Thyroid gland (tissue), 4 donors: ENCODE results near the gene SLC9C1. TPM values are rescaled to one million over a fixed set of nuclear protein-coding genes. Genes with fewer than 3 reads are reported as not detected.

Experiments used
- DNase-seq, 2 donors: peaks; one replicate each; pipeline ENCODE4 v3.0.0-alpha.2; 2019
- H3K27ac ChIP-seq, 3 donors: fragments of 200-600 bp; sonication (generic); 1 replicate in 2 of 3; 2 replicates in 1 of 3; pipeline ENCODE4 v1.5.1; 2016 to 2019; ENCODE audit warnings: mild to moderate bottlenecking in 1 of 3, moderate library complexity in 1 of 3
- H3K27me3 ChIP-seq: fragments of 200-600 bp; sonication (generic); one replicate; pipeline ENCODE4 v1.5.1; 2019
- H3K36me3 ChIP-seq, 2 donors: fragments of 200-600 bp; sonication (generic); one replicate each; pipeline ENCODE4 v1.5.1; 2016 to 2019
- H3K4me1 ChIP-seq, 2 donors: fragments of 200-600 bp; sonication (generic); one replicate each; pipeline ENCODE4 v1.5.1; 2017 to 2019
- H3K4me3 ChIP-seq, 3 donors: fragments of 200-600 bp; sonication (generic); replicated peaks in 1 of 3; 1 replicate in 2 of 3; 2 replicates in 1 of 3; pipeline ENCODE4 v1.5.1; 2016; ENCODE audit warnings: mild to moderate bottlenecking in 1 of 3
- H3K9me3 ChIP-seq: fragments of 200-600 bp; sonication (generic); one replicate; pipeline ENCODE4 v1.5.1; 2017
- POLR2A ChIP-seq, 2 donors: fragments of 450-650 bp; IDR thresholded peaks; one replicate each; pipeline ENCODE4 v1.6.1; 2017; ENCODE audit warnings: antibody characterized with exemption in 2 of 2, mild to moderate bottlenecking in 2 of 2, moderate library complexity in 1 of 2
- WGBS, 2 donors: methylation state at CpG; one replicate each; pipeline ENCODE4 v1.1.5; 2017; 5-methylcytosine and 5-hydroxymethylcytosine counted together
- intact Hi-C: fragments of 100-400 bp; cut with DNase I; formaldehyde crosslinking; loops from one replicate; pipeline ENCODE4 v1.15.1; 2023
- total RNA-seq, 4 donors: library from RNA; depleted of rRNA; stranded (reverse); fragments of >200 nt; gene quantifications; one replicate each; pipeline ENCODE4 v1.2.3, GENCODE V29; 2016
- TF ChIP-seq, protein P1 (sequence below), 6 experiments: fragments of 200-600 bp in 3 of 6; fragments of 450-650 bp in 3 of 6; sonication (generic) in 3 of 6; IDR thresholded peaks; one replicate each; pipeline ENCODE4 v1.5.1; 2016 to 2019; ENCODE audit warnings: antibody characterized with exemption in 6 of 6, mild to moderate bottlenecking in 2 of 6, inconsistent platforms in 1 of 6, moderate library complexity in 1 of 6

Gene SLC9C1
- total RNA-seq, 4 donors from 2014 or later: 0.11 TPM; not detected in 3

DNA sequence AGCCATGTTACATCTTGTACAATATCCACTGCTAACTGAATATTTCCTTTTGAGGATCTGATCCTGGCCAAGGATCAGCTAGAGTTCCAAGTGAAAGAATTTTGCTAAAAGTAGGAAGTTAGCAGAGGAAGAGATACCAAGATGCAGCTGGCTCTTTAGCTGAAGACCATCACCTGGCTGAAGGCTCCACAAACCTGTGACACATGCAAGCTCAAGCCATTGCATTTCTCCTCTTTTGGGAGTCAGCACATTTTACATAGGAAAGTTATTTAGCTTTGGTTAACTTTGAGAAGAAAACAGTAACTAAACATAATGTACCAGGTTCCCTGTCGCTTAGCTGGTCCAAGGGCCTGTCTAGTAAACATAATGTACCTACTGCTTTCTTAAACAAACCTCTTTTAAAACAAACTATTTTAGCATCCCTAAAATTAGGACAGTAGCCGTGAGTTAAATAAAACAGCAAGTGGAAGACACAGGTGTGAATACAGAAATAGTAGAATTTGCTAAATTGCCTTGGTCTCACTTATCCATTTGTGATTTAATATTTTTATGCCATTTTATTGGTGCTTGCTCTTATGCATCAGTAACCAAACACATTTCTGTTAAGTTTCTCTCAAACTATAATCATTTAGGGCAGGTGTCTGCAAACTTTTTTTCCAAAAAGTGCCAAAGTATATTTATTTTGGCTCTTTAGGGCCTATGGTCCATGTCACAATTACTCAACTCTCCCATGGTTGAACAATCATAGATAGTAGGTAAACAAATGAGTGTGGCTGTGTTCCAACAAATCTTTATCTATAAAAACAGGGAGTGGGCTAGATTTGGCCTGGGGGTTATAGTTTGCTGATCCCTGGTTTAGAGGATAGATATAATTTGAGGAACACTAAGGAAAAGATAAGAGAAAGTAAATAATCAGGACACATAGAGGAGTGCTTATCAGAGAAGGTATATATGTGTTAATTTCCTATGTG, 172.2 kb downstream of the SLC9C1 start:
- WGBS, 2 donors: 97 to 98% methylated on average over 2 of the region's 2 CpGs
- no peak overlapping the region for H3K4me3 ChIP-seq
- H3K36me3 ChIP-seq: peaks cover 0 to 3% of the 10 kb centered on the region in 2 donors
- no peak for TF ChIP-seq POLR2A (IDR thresholded peaks at IDR 0.05)
- TF ChIP-seq, protein P1, sequence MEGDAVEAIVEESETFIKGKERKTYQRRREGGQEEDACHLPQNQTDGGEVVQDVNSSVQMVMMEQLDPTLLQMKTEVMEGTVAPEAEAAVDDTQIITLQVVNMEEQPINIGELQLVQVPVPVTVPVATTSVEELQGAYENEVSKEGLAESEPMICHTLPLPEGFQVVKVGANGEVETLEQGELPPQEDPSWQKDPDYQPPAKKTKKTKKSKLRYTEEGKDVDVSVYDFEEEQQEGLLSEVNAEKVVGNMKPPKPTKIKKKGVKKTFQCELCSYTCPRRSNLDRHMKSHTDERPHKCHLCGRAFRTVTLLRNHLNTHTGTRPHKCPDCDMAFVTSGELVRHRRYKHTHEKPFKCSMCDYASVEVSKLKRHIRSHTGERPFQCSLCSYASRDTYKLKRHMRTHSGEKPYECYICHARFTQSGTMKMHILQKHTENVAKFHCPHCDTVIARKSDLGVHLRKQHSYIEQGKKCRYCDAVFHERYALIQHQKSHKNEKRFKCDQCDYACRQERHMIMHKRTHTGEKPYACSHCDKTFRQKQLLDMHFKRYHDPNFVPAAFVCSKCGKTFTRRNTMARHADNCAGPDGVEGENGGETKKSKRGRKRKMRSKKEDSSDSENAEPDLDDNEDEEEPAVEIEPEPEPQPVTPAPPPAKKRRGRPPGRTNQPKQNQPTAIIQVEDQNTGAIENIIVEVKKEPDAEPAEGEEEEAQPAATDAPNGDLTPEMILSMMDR (IDR thresholded peaks at IDR 0.05): no peak
- H3K27me3 ChIP-seq: no peaks in the 10 kb centered on the region
- H3K4me1 ChIP-seq: peaks cover 0 to 15% of the 10 kb centered on the region in 2 donors
- no peaks in the 10 kb centered on the region for H3K9me3 ChIP-seq
- no peak overlapping the region for H3K27ac ChIP-seq
- DNase-seq: no peak
- intact Hi-C loops: no loop called here

DNA sequence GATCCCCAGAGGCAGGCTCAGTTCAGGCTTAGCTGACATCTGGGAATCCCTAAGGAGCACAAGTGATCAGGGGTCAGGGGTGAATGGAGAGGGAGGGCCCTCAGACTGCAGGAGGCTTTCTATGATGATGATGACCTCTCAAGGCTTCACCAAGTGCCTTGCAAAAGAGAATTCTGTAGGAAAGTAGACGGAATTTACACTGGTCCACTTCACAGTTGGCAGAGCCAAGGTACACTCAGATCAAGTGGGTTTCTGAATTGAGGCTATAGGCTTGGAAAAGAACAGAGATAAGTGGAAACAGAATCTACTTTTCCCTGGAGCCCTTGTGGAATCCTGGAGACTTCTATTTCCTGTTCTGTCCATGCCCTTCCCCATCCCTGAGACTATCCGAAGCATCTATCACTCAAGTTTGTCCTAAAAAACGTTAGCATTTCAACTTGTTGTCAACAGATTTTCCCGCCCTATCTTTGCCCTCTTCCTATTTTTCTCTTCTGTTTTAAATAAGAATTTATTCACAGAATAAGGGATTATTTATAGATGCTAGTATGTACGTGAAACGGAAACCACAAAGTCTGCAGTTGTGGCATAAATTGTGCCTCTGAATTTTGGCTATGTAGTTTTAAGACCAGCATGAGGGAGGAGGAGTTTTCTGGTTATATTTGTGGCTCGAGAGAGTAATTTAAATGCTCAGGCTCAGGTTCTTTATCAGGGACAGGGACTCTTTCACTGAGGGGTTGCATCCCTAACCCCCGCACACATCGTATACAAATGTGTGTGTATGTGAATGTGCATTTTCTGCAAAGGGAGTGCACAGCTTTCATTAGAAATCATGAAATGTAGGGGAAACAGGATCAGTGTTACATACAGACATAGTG, 173.8 kb downstream of the SLC9C1 start:
- H3K4me1 ChIP-seq: peaks cover 0 to 15% of the 10 kb centered on the region in 2 donors
- peaks cover 0 to 5% of the 10 kb centered on the region in 2 donors for H3K36me3 ChIP-seq
- H3K27me3 ChIP-seq: no peaks in the 10 kb centered on the region
- H3K27ac ChIP-seq: no peak overlapping the region
- no peak overlapping the region for H3K4me3 ChIP-seq
- WGBS, 2 donors: 74 to 76% methylated on average over 9 of the region's 9 CpGs
- H3K9me3 ChIP-seq: no peaks in the 10 kb centered on the region
- DNase-seq: no peak
- TF ChIP-seq, protein P1 (IDR thresholded peaks at IDR 0.05): no peak
- TF ChIP-seq POLR2A (IDR thresholded peaks at IDR 0.05): no peak
- intact Hi-C loops: loop anchor here (10.0 kb wide), 1 partner anchor 405 kb away; no protein-coding TSS in a partner anchor

DNA sequence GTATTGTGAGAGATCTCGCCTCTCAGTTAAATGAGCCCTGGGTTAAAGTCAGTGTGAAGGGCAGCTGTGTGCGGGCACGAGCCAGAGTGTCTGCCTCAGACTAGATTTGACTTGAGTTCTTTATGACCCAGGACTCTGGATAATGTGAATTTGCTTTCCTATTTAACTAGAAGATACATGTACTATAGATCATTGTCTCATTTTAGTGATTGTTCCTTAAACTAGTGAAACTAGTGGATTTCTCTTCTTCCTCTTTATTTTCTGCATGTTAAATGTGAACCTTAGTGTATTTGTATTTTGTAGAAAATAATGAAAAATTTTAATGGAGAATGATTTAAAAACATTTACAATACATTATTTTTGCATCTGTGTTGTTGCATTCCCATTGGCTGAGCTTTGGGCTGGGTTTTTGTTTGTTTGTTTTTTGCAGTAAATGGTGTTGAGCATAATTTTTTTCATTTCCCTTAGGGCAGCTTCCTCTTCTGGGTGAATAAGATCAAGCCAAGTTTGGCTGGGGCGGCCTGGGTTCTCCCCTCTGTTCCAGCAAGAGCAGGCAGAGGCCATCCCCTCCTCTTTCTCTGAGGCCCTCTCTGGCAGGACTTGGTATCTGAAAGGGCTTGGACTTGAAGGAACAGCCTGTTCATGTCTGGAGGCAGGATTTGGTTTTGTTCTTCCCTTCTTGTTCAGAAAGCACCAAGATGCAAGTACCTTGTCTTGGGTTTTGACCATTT, 176.0 kb downstream of the SLC9C1 start:
- no peak overlapping the region for H3K4me3 ChIP-seq
- intact Hi-C loops: loop anchor here (10.0 kb wide), 1 partner anchor 407 kb away; no protein-coding TSS in a partner anchor
- H3K27me3 ChIP-seq: no peaks in the 10 kb centered on the region
- DNase-seq: no peak
- peaks cover 0 to 5% of the 10 kb centered on the region in 2 donors for H3K36me3 ChIP-seq
- peaks cover 0 to 15% of the 10 kb centered on the region in 2 donors for H3K4me1 ChIP-seq
- WGBS, 2 donors: 91 to 93% methylated on average over 4 of the region's 4 CpGs
- H3K9me3 ChIP-seq: no peaks in the 10 kb centered on the region
- TF ChIP-seq, protein P1 (IDR thresholded peaks at IDR 0.05): no peak
- TF ChIP-seq POLR2A (IDR thresholded peaks at IDR 0.05): no peak
- no peak overlapping the region for H3K27ac ChIP-seq

DNA sequence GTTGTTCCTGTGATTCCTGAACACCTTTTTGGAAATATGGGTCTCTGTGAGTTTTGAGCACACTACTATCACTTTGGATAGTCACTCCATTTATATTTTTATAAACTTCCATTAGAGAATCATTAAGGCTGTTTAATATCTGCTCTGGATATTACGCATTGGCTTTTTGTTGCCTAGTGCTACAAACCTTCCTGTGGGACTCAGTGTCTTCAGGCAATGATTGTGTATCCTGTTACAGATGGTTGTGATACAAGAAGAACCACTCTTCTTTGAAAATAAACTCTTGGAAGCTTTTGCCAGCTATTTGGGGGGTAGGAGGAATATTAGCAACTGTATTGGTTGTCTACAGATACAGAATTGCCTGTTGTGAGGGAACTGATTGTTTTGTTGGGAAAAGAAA, 176.6 kb downstream of the SLC9C1 start:
- Histone ChIP-seq H3K27me3 (no peaks in the 10 kb centered on the region), H3K9me3 (no peaks in the 10 kb centered on the region), H3K36me3 (peaks cover 0 to 5% of the 10 kb centered on the region in 2 donors), H3K4me3 (no peak overlapping the region), H3K4me1 (peaks cover 0 to 15% of the 10 kb centered on the region in 2 donors), H3K27ac (no peak overlapping the region)
- DNase-seq: no peak
- intact Hi-C loops: loop anchor here (10.0 kb wide), 1 partner anchor 407 kb away; no protein-coding TSS in a partner anchor
- WGBS, 2 donors: 88 to 95% methylated on average over 1 of the region's 1 CpG
- TF ChIP-seq POLR2A (IDR thresholded peaks at IDR 0.05): no peak
- TF ChIP-seq, protein P1 (IDR thresholded peaks at IDR 0.05): no peak
